GM12878 (cell line): ENCODE results near the gene ZNF823. TPM values are rescaled to one million over a fixed set of nuclear protein-coding genes. Genes with fewer than 3 reads are reported as not detected.

Experiments
- ATAC-seq: fragments of 200-7000 bp; cut with Tn5 transposase; 3 replicates; pipeline ENCODE4 v1.9.1; 2020; ENCODE audit warnings: mild to moderate bottlenecking, moderate library complexity
- BruUV-seq: library from RNA; stranded (reverse); fragments of 400-500 nt; replicated peaks from 2 replicates; lab custom pipeline; 2021; lab: Mats Ljungman, UMichigan
- CTCF ChIA-PET: fragments of 300-600 bp; sonication (Branson Sonifier 250); formaldehyde crosslinking; extraction: SDS; loops from one replicate; lab custom pipeline; 2021; ENCODE audit warnings: inconsistent platforms; lab: Yijun Ruan, JAX
- POLR2A ChIA-PET: fragments of 350-600 bp; formaldehyde crosslinking; extraction: SDS; loops from one replicate; lab custom pipeline; 2021; ENCODE audit warnings: inconsistent platforms; lab: Charles Lee
- RAD21 ChIA-PET: fragments of 300-600 bp; sonication (Branson Sonifier 250); formaldehyde crosslinking; loops from one replicate; lab custom pipeline; 2023; ENCODE audit warnings: antibody characterized with exemption; ENCODE audit not compliant: unreplicated experiment; lab: Charles Lee
- SMC1A ChIA-PET: fragments of 300-600 bp; sonication (Branson Sonifier 250); formaldehyde crosslinking; loops from one replicate; lab custom pipeline; 2023; ENCODE audit not compliant: unreplicated experiment, uncharacterized antibody; lab: Charles Lee
- DNase-seq: peaks from one replicate; pipeline ENCODE4 v3.0.0-alpha.2; 2011; ENCODE audit warnings: low read depth, low spot score
- FAIRE-seq: peaks from 3 replicates; lab custom pipeline; 2011; peaks lifted over from hg19 to GRCh38; lab: Jason Lieb, UNC
- H2AFZ ChIP-seq: 2 replicates; pipeline ENCODE4 v1.6.0; 2011; ENCODE audit warnings: low read depth, low read length, control low read depth; ENCODE audit not compliant: control insufficient read depth
- H3K27ac ChIP-seq: 2 replicates; pipeline ENCODE4 v1.5.1; 2011; ENCODE audit warnings: control low read depth; ENCODE audit not compliant: control insufficient read depth, insufficient read depth
- H3K27me3 ChIP-seq, 2 experiments: replicated peaks in 1 of 2; 2 replicates each; pipeline versions ENCODE4 v1.6.0 to v1.6.1; 2011; ENCODE audit warnings: low read length in 1 of 2; ENCODE audit not compliant: control insufficient read depth in 2 of 2, insufficient read depth in 2 of 2
- H3K36me3 ChIP-seq, 2 experiments: 2 replicates each; pipeline ENCODE4 v1.5.1; 2011; ENCODE audit warnings: low read length in 1 of 2; ENCODE audit not compliant: control insufficient read depth in 2 of 2, insufficient read depth in 2 of 2
- H3K4me1 ChIP-seq: 2 replicates; pipeline ENCODE4 v1.6.1; 2011; ENCODE audit warnings: mild to moderate bottlenecking, low read length, moderate library complexity, mixed read lengths; ENCODE audit not compliant: control insufficient read depth, insufficient read depth
- H3K4me2 ChIP-seq: 2 replicates; pipeline ENCODE4 v1.6.0; 2011; ENCODE audit warnings: control low read depth; ENCODE audit not compliant: control insufficient read depth, insufficient read depth
- H3K4me3 ChIP-seq: fragments of 200-600 bp; sonication (generic); 2 replicates; pipeline ENCODE4 v1.5.1; 2016
- H3K79me2 ChIP-seq: 2 replicates; pipeline ENCODE4 v1.6.0; 2011; ENCODE audit warnings: low read length; ENCODE audit not compliant: control insufficient read depth, insufficient read depth
- H3K9ac ChIP-seq: 2 replicates; pipeline ENCODE4 v1.8.0; 2011; ENCODE audit warnings: low read length, control low read depth, mixed read lengths; ENCODE audit not compliant: control insufficient read depth, insufficient read depth
- H3K9me3 ChIP-seq: replicated peaks from 3 replicates; pipeline ENCODE4 v1.5.1; 2011; ENCODE audit warnings: mild to moderate bottlenecking, low read length; ENCODE audit not compliant: control insufficient read depth, insufficient read depth
- H4K20me1 ChIP-seq: 2 replicates; pipeline ENCODE4 v1.6.0; 2011; ENCODE audit not compliant: control insufficient read depth, insufficient read depth
- BRCA1 ChIP-seq: IDR thresholded peaks from 2 replicates; pipeline ENCODE4 v1.6.1; 2011; ENCODE audit warnings: low read depth, low read length, improper control_type of control experiment
- HCFC1 ChIP-seq: fragments of 150-350 bp; IDR thresholded peaks from 2 replicates; pipeline ENCODE4 v1.6.1; 2014; ENCODE audit warnings: low read length
- HDAC2 ChIP-seq: fragments of 200-600 bp; sonication (generic); IDR thresholded peaks from 2 replicates; pipeline ENCODE4 v1.6.1; 2017
- MEF2B ChIP-seq: fragments of 450-650 bp; IDR thresholded peaks from 2 replicates; pipeline ENCODE4 v1.6.1; 2018; ENCODE audit warnings: mild to moderate bottlenecking, moderate library complexity; ENCODE audit not compliant: partially characterized antibody, poor library complexity, severe bottlenecking
- MTA3 ChIP-seq: IDR thresholded peaks from 2 replicates; pipeline ENCODE4 v1.6.1; 2012; ENCODE audit warnings: low read length, inconsistent platforms, borderline replicate concordance
- SMAD1 ChIP-seq: fragments of 450-650 bp; IDR thresholded peaks from 2 replicates; pipeline ENCODE4 v1.6.1; 2018; ENCODE audit warnings: mild to moderate bottlenecking, low read depth; ENCODE audit not compliant: partially characterized antibody
- SMARCA5 ChIP-seq: fragments of 450-650 bp; IDR thresholded peaks from 2 replicates; pipeline ENCODE4 v1.6.1; 2017; ENCODE audit warnings: mild to moderate bottlenecking
- TCF7 ChIP-seq: IDR thresholded peaks from 2 replicates; pipeline ENCODE4 v1.6.1; 2014; ENCODE audit warnings: antibody characterized with exemption, borderline replicate concordance
- ZSCAN29 ChIP-seq: fragments of 450-650 bp; IDR thresholded peaks from 2 replicates; pipeline ENCODE4 v1.6.1; 2017; ENCODE audit warnings: mild to moderate bottlenecking, moderate library complexity
- WGBS: methylation state at CpG from one replicate; pipeline ENCODE4 v1.1.6; 2016; ENCODE audit warnings: low lambda C conversion rate; ENCODE audit not compliant: insufficient replicate concordance, insufficient coverage; ENCODE audit errors: missing lambda C conversion rate; 5-methylcytosine and 5-hydroxymethylcytosine counted together
- in situ Hi-C: fragments of 300-500 bp; cut with MboI; formaldehyde crosslinking; loops from 9 replicates; pipeline ENCODE4 v1.14.3; 2018; ENCODE audit warnings: mixed read lengths
- intact Hi-C: fragments of 100-400 bp; cut with micrococcal nuclease; formaldehyde crosslinking; loops from one replicate; pipeline ENCODE4 v1.14.2; 2022; ENCODE audit not compliant: unreplicated experiment
- polyA plus RNA-seq, 11 experiments: library from polyadenylated mRNA; depleted of rRNA in 4 of 11; unstranded in 6 of 11; stranded (reverse) in 5 of 11; fragments of >200 nt; fragmentation: Nextera tagmentation in 4 of 11; fragmentation: Illumina TruSeq in 1 of 11; extraction: Ambion mirVana in 4 of 11; extraction: Trizol in 1 of 11; gene quantifications; 1 replicate in 1 of 11; 2 replicates in 10 of 11; pipeline versions ENCODE4 v1.2.1 to v1.2.3, GENCODE V29; 2011 to 2016; ENCODE audit warnings: inconsistent platforms in 2 of 11, missing spikeins in 2 of 11, low read depth in 1 of 11
- total RNA-seq, 4 experiments: library from RNA; depleted of rRNA in 3 of 4; stranded (reverse); fragments of >200 nt in 3 of 4; fragmentation: Illumina TruSeq in 1 of 4; extraction: Trizol in 1 of 4; gene quantifications; 2 replicates each; pipeline versions ENCODE4 v1.2.1 to v1.2.3, GENCODE V29; 2013 to 2021
- TF ChIP-seq, protein P1 (sequence below): IDR thresholded peaks from 2 replicates; pipeline ENCODE4 v1.6.1; 2012; ENCODE audit warnings: improper control_type of control experiment, low read depth, low read length; ENCODE audit not compliant: insufficient replicate concordance
- TF ChIP-seq, protein P2 (sequence below): fragments of 450-650 bp; IDR thresholded peaks from 2 replicates; pipeline ENCODE4 v1.6.1; 2014; ENCODE audit warnings: mild to moderate bottlenecking
- TF ChIP-seq, protein P3 (sequence below): fragments of 450-650 bp; IDR thresholded peaks from 2 replicates; pipeline ENCODE4 v1.6.1; 2018; ENCODE audit warnings: borderline replicate concordance, mild to moderate bottlenecking; ENCODE audit not compliant: partially characterized antibody
- TF ChIP-seq, protein P4 (sequence below): IDR thresholded peaks from 2 replicates; pipeline ENCODE4 v1.6.1; 2011; ENCODE audit warnings: borderline replicate concordance, low read depth, mild to moderate bottlenecking, moderate library complexity, mixed read lengths, low read length; ENCODE audit not compliant: insufficient read depth; ENCODE audit errors: extremely low read length

The ZNF823 gene
- total and polyA plus RNA-seq, 10 of the 15 experiments (the other 5 are each of a cell fraction or from before 2014, with no cell fraction given): 3.3 to 8.0 (median 4.5) TPM

DNA sequence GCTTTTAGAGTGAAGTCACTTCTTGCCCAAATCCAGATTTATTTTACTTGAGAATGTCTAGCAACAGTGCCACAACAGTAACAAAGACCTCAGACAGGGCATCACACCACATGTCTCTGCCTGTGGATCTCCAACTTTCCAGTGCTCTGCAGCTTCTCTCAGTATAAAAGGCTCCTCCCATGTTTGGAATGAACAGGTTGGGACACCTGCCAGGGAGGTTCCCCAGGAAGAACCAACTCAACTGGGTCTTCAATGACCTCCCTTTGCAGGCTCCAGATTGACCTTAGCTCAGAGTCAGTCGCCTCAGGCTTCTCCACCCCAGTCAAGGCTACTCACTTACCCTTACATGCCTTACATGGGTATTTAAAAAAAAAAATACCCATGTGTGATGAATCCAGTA lies 3.4 kb downstream of the ZNF823 start (continued):
- TF ChIP-seq, protein P1, sequence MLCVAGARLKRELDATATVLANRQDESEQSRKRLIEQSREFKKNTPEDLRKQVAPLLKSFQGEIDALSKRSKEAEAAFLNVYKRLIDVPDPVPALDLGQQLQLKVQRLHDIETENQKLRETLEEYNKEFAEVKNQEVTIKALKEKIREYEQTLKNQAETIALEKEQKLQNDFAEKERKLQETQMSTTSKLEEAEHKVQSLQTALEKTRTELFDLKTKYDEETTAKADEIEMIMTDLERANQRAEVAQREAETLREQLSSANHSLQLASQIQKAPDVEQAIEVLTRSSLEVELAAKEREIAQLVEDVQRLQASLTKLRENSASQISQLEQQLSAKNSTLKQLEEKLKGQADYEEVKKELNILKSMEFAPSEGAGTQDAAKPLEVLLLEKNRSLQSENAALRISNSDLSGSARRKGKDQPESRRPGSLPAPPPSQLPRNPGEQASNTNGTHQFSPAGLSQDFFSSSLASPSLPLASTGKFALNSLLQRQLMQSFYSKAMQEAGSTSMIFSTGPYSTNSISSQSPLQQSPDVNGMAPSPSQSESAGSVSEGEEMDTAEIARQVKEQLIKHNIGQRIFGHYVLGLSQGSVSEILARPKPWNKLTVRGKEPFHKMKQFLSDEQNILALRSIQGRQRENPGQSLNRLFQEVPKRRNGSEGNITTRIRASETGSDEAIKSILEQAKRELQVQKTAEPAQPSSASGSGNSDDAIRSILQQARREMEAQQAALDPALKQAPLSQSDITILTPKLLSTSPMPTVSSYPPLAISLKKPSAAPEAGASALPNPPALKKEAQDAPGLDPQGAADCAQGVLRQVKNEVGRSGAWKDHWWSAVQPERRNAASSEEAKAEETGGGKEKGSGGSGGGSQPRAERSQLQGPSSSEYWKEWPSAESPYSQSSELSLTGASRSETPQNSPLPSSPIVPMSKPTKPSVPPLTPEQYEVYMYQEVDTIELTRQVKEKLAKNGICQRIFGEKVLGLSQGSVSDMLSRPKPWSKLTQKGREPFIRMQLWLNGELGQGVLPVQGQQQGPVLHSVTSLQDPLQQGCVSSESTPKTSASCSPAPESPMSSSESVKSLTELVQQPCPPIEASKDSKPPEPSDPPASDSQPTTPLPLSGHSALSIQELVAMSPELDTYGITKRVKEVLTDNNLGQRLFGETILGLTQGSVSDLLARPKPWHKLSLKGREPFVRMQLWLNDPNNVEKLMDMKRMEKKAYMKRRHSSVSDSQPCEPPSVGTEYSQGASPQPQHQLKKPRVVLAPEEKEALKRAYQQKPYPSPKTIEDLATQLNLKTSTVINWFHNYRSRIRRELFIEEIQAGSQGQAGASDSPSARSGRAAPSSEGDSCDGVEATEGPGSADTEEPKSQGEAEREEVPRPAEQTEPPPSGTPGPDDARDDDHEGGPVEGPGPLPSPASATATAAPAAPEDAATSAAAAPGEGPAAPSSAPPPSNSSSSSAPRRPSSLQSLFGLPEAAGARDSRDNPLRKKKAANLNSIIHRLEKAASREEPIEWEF: no peak
- TF ChIP-seq HCFC1: no peak

DNA sequence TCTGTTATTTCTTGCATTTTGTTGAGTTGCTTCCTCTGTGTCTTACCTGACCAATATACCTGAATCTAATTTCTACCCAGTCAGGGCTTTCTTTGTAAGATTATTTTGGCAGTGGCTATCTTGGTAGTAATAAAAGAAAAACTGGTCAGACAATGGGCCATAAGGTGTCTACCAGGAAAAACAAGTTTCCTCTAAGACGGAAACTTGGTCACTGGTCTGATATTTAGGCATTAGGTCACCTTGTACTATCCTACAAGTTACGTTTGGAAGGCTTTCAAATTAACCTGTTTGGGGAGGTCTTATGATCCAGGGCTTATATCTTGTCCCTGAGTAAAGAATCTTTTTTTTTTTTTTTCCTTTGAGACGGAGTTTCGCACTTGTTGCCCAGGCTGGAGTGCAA lies 9.2 kb downstream of the ZNF823 start:
- DNase-seq (no peak), ATAC-seq (no peak), FAIRE-seq (no peak)
- Histone ChIP-seq H3K4me2 (no peak overlapping the region), H3K27ac (no peak overlapping the region), H3K79me2 (no peaks in the 10 kb centered on the region), H3K9me3 (peaks cover 8% of the 10 kb centered on the region), H3K4me3 (no peak overlapping the region), H3K36me3 (peaks cover 0 to 8% of the 10 kb centered on the region in 2 experiments; a peak in 2 of 4 replicates), H3K4me1 (no peaks in the 10 kb centered on the region), H3K27me3 (no peaks in the 10 kb centered on the region), H3K9ac (no peak overlapping the region), H4K20me1 (no peaks in the 10 kb centered on the region), H2AFZ (no peak overlapping the region)
- CTCF ChIA-PET: interaction anchor here (0.6 kb wide), 1 partner anchor 238 kb away, joined by 3 read pairs; no protein-coding TSS in a partner anchor
- RAD21 ChIA-PET: no interaction called here
- intact Hi-C loops: no loop called here
- in situ Hi-C loops: no loop called here
- POLR2A ChIA-PET: no interaction called here
- TSS peak; percentile 34 for BruUV-seq
- 96% methylated on average over 4 of the region's 4 CpGs for WGBS
- SMC1A ChIA-PET: interaction anchor here (1.0 kb wide), 1 partner anchor 27 kb away, joined by 3 read pairs; no protein-coding TSS in a partner anchor
- TF ChIP-seq ZSCAN29: no peak
- no peak for TF ChIP-seq SMARCA5
- TF ChIP-seq, protein P2, sequence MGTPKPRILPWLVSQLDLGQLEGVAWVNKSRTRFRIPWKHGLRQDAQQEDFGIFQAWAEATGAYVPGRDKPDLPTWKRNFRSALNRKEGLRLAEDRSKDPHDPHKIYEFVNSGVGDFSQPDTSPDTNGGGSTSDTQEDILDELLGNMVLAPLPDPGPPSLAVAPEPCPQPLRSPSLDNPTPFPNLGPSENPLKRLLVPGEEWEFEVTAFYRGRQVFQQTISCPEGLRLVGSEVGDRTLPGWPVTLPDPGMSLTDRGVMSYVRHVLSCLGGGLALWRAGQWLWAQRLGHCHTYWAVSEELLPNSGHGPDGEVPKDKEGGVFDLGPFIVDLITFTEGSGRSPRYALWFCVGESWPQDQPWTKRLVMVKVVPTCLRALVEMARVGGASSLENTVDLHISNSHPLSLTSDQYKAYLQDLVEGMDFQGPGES: no peak
- no peak for TF ChIP-seq TCF7
- TF ChIP-seq, protein P3, sequence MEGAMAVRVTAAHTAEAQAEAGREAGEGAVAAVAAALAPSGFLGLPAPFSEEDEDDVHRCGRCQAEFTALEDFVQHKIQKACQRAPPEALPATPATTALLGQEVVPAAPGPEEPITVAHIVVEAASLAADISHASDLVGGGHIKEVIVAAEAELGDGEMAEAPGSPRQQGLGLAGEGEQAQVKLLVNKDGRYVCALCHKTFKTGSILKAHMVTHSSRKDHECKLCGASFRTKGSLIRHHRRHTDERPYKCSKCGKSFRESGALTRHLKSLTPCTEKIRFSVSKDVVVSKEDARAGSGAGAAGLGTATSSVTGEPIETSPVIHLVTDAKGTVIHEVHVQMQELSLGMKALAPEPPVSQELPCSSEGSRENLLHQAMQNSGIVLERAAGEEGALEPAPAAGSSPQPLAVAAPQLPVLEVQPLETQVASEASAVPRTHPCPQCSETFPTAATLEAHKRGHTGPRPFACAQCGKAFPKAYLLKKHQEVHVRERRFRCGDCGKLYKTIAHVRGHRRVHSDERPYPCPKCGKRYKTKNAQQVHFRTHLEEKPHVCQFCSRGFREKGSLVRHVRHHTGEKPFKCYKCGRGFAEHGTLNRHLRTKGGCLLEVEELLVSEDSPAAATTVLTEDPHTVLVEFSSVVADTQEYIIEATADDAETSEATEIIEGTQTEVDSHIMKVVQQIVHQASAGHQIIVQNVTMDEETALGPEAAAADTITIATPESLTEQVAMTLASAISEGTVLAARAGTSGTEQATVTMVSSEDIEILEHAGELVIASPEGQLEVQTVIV: no peak
- TF ChIP-seq BRCA1: no peak
- TF ChIP-seq HDAC2: no peak
- TF ChIP-seq, protein P4, sequence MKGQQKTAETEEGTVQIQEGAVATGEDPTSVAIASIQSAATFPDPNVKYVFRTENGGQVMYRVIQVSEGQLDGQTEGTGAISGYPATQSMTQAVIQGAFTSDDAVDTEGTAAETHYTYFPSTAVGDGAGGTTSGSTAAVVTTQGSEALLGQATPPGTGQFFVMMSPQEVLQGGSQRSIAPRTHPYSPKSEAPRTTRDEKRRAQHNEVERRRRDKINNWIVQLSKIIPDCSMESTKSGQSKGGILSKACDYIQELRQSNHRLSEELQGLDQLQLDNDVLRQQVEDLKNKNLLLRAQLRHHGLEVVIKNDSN: no peak
- no peak for TF ChIP-seq MTA3
- no peak for TF ChIP-seq SMAD1
- TF ChIP-seq MEF2B: no peak
